Gastrocnemius medialis (tissue), 4 donors: ENCODE measurements around the gene PPP1R7.

Experiments
- CTCF ChIP-seq, 5 experiments: fragments of 450-650 bp in 3 of 5; fragments of 200-600 bp in 2 of 5; sonication (generic) in 2 of 5; IDR thresholded peaks in 4 of 5; conservative IDR thresholded peaks in 1 of 5; 1 replicate in 4 of 5; 2 replicates in 1 of 5; pipeline ENCODE4 v1.5.1; 2016 to 2019; ENCODE audit warnings: antibody characterized with exemption in 5 of 5, mild to moderate bottlenecking in 3 of 5, moderate library complexity in 3 of 5
- POLR2A ChIP-seq, 2 donors: fragments of 450-650 bp; IDR thresholded peaks; one replicate each; pipeline ENCODE4 v1.6.1; 2017; ENCODE audit warnings: antibody characterized with exemption in 2 of 2, mild to moderate bottlenecking in 2 of 2, moderate library complexity in 2 of 2

GRCh38 chr2:241180495-241180894, 30.2 kb downstream of the PPP1R7 start:
- no peak for TF ChIP-seq CTCF (IDR thresholded peaks at IDR 0.05 in 4 of 5, conservative IDR thresholded peaks at IDR 0.05 in 1 of 5)
- TF ChIP-seq POLR2A (IDR thresholded peaks at IDR 0.05), result no peak
